ENCODE results near the gene LGALS9. TPM values are rescaled to one million over a fixed set of nuclear protein-coding genes. Genes with fewer than 3 reads are reported as not detected.

Gene LGALS9
- total RNA-seq, 2 donors from 2014 or later: 6.3 to 21.3 TPM

- 86 to 100% methylated on average over 2 to 5 of the region's 5 CpGs for WGBS, 2 donors
- Histone ChIP-seq H3K36me3 (replicated peaks in 1 of 2; ENCODE audit: insufficient read depth in 1 of 2, low read depth in 2 of 2) (peaks cover 0 to 24% of the 10 kb centered on the region in 2 donors), H3K27ac (peak overlapping the region in 1 of 4 donors; percentile 4), H3K9me3 (no peaks in the 10 kb centered on the region), H3K4me3 (no peak overlapping the region), H3K27me3 (no peaks in the 10 kb centered on the region), H3K4me1 (peaks cover 17% of the 10 kb centered on the region)
- ATAC-seq: no peak
- no peak for DNase-seq
- TF ChIP-seq CTCF (IDR thresholded peaks at IDR 0.05) (no peak), POLR2A (IDR thresholded peaks at IDR 0.05) (no peak)
- intact Hi-C loops (cut with DNase I): no loop called here
These were observed 33.1 kb upstream of the LGALS9 start for GRCh38 chr17:27597783-27598320.

GRCh38 chr17:27598337-27599050, 32.5 kb upstream of the LGALS9 start:
- ATAC-seq (no peak), DNase-seq (no peak)
- no peak for TF ChIP-seq CTCF (IDR thresholded peaks at IDR 0.05)
- TF ChIP-seq POLR2A (IDR thresholded peaks at IDR 0.05): no peak
- peak overlapping the region in 1 of 4 donors; percentile 4 for H3K27ac ChIP-seq
- peaks cover 21% of the 10 kb centered on the region for H3K4me1 ChIP-seq
- H3K4me3 ChIP-seq: no peak overlapping the region
- intact Hi-C loops (cut with DNase I): no loop called here
- H3K27me3 ChIP-seq: no peaks in the 10 kb centered on the region
- peaks cover 0 to 18% of the 10 kb centered on the region in 2 donors for H3K36me3 ChIP-seq (replicated peaks in 1 of 2; ENCODE audit: insufficient read depth in 1 of 2, low read depth in 2 of 2)
- no peaks in the 10 kb centered on the region for H3K9me3 ChIP-seq
- 65 to 74% methylated on average over 13 to 17 of the region's 17 CpGs for WGBS, 2 donors

- Histone ChIP-seq H3K4me1 (peaks cover 21% of the 10 kb centered on the region), H3K9me3 (no peaks in the 10 kb centered on the region), H3K36me3 (replicated peaks in 1 of 2; ENCODE audit: insufficient read depth in 1 of 2, low read depth in 2 of 2) (peaks cover 2 to 25% of the 10 kb centered on the region in 2 donors), H3K27me3 (no peaks in the 10 kb centered on the region), H3K4me3 (no peak overlapping the region), H3K27ac (peak overlapping the region in 1 of 4 donors; percentile 17)
- no peak for ATAC-seq
- no peak for TF ChIP-seq CTCF (IDR thresholded peaks at IDR 0.05)
- no peak for TF ChIP-seq POLR2A (IDR thresholded peaks at IDR 0.05)
- intact Hi-C loops (cut with DNase I): loop anchor here (10.0 kb wide), 2 partner anchors 54 to 366 kb away; no protein-coding TSS in a partner anchor
- DNase-seq: no peak
- WGBS, 2 donors: 90 to 91% methylated on average over 8 of the region's 8 CpGs
These were observed 30.5 kb upstream of the LGALS9 start for GRCh38 chr17:27600471-27600870.

GRCh38 chr17:27601069-27601974, 29.7 kb upstream of the LGALS9 start:
- Histone ChIP-seq H3K36me3 (replicated peaks in 1 of 2; ENCODE audit: insufficient read depth in 1 of 2, low read depth in 2 of 2) (peaks cover 4 to 33% of the 10 kb centered on the region in 2 donors), H3K27ac (peak overlapping the region in 3 of 4 donors; percentile 12 to 42 (median 17)), H3K27me3 (no peaks in the 10 kb centered on the region), H3K4me1 (peaks cover 21% of the 10 kb centered on the region), H3K4me3 (no peak overlapping the region), H3K9me3 (no peaks in the 10 kb centered on the region)
- WGBS, 2 donors: 57% methylated on average over 11 of the region's 11 CpGs
- intact Hi-C loops (cut with DNase I): loop anchor here (10.0 kb wide), 2 partner anchors 53 to 367 kb away; no protein-coding TSS in a partner anchor
- DNase-seq (peak; percentile 83 to 91 (median 86)), ATAC-seq (peak; percentile 62)
- TF ChIP-seq POLR2A (IDR thresholded peaks at IDR 0.05): no peak
- TF ChIP-seq CTCF (IDR thresholded peaks at IDR 0.05): peak; percentile 86 to 94 (median 92)

Data from body of pancreas (tissue), 4 donors.